GM18861 (cell line): ENCODE data around the gene FLNC.

Experiments
- ATAC-seq: cut with Tn5 transposase; IDR thresholded peaks from one replicate; pipeline ENCODE4 v1.9.1; 2021; ENCODE audit not compliant: unreplicated experiment

The FLNC gene

GRCh38 chr7:128859232-128860157, 29.3 kb downstream of the FLNC start:
- no peak for ATAC-seq

GRCh38 chr7:128860158-128861073, 30.2 kb downstream of the FLNC start:
- no peak for ATAC-seq

- ATAC-seq, result no peak
Observed at GRCh38 chr7:128861957-128862570, 31.9 kb downstream of the FLNC start.

- ATAC-seq, result peak; percentile 81
Observed at GRCh38 chr7:128862571-128863432, 32.6 kb downstream of the FLNC start, which contains the start of gene ATP6V1F. TSS of gene ATP6V1F (plus strand) at chr7:128862856. CDS start at chr7:128862905, 49 bp downstream.

GRCh38 chr7:128863433-128863989, 33.3 kb downstream of the FLNC start:
- ATAC-seq, result peak; percentile 38

- no peak for ATAC-seq
Observed at GRCh38 chr7:128865303-128865702, 35.1 kb downstream of the FLNC start.

GRCh38 chr7:128865996-128866877, 36.0 kb downstream of the FLNC start:
- ATAC-seq, result no peak

- ATAC-seq, result no peak
Observed at GRCh38 chr7:128867241-128867640, 37.0 kb downstream of the FLNC start.

- no peak for ATAC-seq
Observed at GRCh38 chr7:128867842-128868623, 37.8 kb downstream of the FLNC start.

GRCh38 chr7:128868624-128869137, 38.5 kb downstream of the FLNC start:
- ATAC-seq, result no peak

- peak; percentile 65 for ATAC-seq
Observed at GRCh38 chr7:128869138-128869943, 39.1 kb downstream of the FLNC start.

- ATAC-seq, result peak; percentile 14
Observed at GRCh38 chr7:128869944-128870285, 39.7 kb downstream of the FLNC start.

- no peak for ATAC-seq
Observed at GRCh38 chr7:128871050-128871449, 40.8 kb downstream of the FLNC start.

GRCh38 chr7:128872394-128872824, 42.2 kb downstream of the FLNC start:
- no peak for ATAC-seq

- no peak for ATAC-seq
Observed at GRCh38 chr7:128873234-128873633, 43.0 kb downstream of the FLNC start.

- ATAC-seq, result no peak
Observed at GRCh38 chr7:128874140-128875031, 44.2 kb downstream of the FLNC start.
